ENCODE results near the gene KRTAP21-1.

DNA sequence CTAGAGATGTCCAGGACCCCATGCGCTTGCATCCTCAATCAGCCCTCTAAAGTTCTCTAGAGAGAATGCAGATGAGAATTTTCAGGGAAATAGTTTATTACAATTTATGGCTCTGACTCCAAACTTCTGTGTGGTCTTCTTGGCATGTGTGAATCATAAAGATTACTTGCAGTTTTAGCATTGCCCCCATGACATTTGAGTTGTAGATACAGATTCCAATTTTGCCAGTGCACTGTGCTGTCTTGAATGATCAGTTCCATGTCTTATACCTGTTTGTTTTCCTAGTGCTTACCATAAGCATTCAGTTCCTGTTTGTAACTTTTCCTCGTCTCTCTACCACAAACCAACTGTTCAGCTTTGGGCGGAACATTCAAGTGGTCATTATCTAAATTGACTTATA, 41.5 kb downstream of the KRTAP21-1 start:
- no peak for TF ChIP-seq CTCF (IDR thresholded peaks at IDR 0.05; ENCODE audit: low read depth, low read length)
- TF ChIP-seq POLR2A (IDR thresholded peaks at IDR 0.05; ENCODE audit: extremely low read depth, insufficient read length), result no peak
- TF ChIP-seq, protein P1, sequence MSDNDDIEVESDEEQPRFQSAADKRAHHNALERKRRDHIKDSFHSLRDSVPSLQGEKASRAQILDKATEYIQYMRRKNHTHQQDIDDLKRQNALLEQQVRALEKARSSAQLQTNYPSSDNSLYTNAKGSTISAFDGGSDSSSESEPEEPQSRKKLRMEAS (IDR thresholded peaks at IDR 0.05; ENCODE audit: low read depth, low read length), result no peak
- no peak for TF ChIP-seq MYC (IDR thresholded peaks at IDR 0.05; ENCODE audit: low read depth, low read length)

All from NB4 (cell line).